K562 treated with DMSO at 1 percent for 48 hours (cell line): ENCODE measurements around the gene CYP2A7. TPM values are rescaled to one million over a fixed set of nuclear protein-coding genes. Genes with fewer than 3 reads are reported as not detected.

Source experiments
- total RNA-seq: library from RNA; unstranded; fragments of 300-600 nt; gene quantifications from 2 replicates; pipeline ENCODE4 v1.2.3, GENCODE V29; 2022; ENCODE audit warnings: low replicate concordance; ENCODE audit errors: extremely low read depth

CYP2A7 gene, protein sequence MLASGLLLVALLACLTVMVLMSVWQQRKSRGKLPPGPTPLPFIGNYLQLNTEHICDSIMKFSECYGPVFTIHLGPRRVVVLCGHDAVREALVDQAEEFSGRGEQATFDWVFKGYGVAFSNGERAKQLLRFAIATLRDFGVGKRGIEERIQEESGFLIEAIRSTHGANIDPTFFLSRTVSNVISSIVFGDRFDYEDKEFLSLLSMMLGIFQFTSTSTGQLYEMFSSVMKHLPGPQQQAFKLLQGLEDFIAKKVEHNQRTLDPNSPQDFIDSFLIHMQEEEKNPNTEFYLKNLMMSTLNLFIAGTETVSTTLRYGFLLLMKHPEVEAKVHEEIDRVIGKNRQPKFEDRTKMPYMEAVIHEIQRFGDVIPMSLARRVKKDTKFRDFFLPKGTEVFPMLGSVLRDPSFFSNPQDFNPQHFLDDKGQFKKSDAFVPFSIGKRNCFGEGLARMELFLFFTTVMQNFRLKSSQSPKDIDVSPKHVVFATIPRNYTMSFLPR
- total RNA-seq: not detected in 2 replicates

DNA sequence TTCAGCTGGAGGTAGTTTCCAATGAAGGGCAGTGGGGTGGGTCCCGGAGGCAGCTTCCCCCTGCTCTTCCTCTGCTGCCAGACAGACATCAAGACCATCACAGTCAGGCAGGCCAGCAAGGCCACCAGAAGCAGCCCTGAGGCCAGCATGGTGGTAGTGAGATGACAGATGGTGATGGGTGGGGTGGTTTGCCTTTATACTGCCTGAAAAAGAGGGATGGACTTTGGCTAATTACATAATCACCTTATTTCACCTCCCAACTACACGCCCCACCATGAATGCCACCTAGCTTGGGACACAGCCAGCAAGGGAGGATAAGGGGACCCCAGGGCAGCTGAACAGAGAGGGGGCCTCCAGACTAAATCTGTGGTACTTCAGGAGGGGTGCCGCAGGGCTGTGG is at the start of gene CYP2A7:
TSS of gene CYP2A7 (minus strand) at position 170 of the 400 bp plus-strand sequence. CDS start at position 149, 21 bp downstream.

DNA sequence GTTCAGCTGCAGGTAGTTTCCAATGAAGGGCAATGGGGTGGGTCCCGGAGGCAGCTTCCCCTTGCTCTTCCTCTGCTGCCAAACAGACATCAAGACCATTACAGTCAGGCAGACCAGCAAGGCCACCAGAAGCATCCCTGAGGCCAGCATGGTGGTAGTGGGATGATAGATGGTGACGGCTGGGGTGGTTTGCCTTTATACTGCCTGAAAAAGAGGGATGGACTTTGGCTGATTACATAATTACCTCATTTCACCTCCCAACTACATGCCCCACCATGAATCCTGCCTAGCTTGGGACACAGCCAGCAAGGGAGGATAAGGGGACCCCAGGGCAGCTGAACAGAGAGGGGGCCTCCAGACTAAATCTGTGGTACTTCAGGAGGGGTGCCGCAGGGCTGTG is 31.8 kb downstream of the CYP2A7 start, which contains the start of gene CYP2A6:
TSS of gene CYP2A6 (minus strand) at position 171 of the 400 bp plus-strand sequence. CDS start at position 150, 21 bp downstream.

Other genes starting within 250 kb of the CYP2A7 start
- gene NUMBL, start 191.6 kb downstream of the CYP2A7 start, total RNA-seq: not detected in 2 replicates
- gene COQ8B, start 165.3 kb downstream of the CYP2A7 start, total RNA-seq: not detected in 2 replicates
- gene ITPKC, start 165.1 kb downstream of the CYP2A7 start, total RNA-seq: not detected in 2 replicates
- gene ACTMAP, start 131.8 kb downstream of the CYP2A7 start, total RNA-seq: not detected in 2 replicates
- gene SNRPA, start 131.0 kb downstream of the CYP2A7 start, total RNA-seq: not detected in 2 replicates
- gene MIA, start 106.7 kb downstream of the CYP2A7 start, total RNA-seq: not detected in 2 replicates
- gene RAB4B, start 104.0 kb downstream of the CYP2A7 start, total RNA-seq: not detected in 2 replicates
- not detected in 2 replicates for gene EGLN2, start 83.0 kb downstream of the CYP2A7 start, total RNA-seq
- gene CYP2A6, start 31.8 kb downstream of the CYP2A7 start, total RNA-seq: not detected in 2 replicates
- gene CYP2B6, start 109.1 kb upstream of the CYP2A7 start, total RNA-seq: not detected in 2 replicates
- gene CYP2A13, start 206.2 kb upstream of the CYP2A7 start, total RNA-seq: not detected in 2 replicates
- not detected in 2 replicates for gene CYP2F1, start 232.2 kb upstream of the CYP2A7 start, total RNA-seq